ENCODE data around the gene CLNK. TPM values are rescaled to one million over a fixed set of nuclear protein-coding genes. Genes with fewer than 3 reads are reported as not detected.

Gene CLNK
- total and polyA plus RNA-seq, 2 experiments from 2014 or later = not detected

DNA sequence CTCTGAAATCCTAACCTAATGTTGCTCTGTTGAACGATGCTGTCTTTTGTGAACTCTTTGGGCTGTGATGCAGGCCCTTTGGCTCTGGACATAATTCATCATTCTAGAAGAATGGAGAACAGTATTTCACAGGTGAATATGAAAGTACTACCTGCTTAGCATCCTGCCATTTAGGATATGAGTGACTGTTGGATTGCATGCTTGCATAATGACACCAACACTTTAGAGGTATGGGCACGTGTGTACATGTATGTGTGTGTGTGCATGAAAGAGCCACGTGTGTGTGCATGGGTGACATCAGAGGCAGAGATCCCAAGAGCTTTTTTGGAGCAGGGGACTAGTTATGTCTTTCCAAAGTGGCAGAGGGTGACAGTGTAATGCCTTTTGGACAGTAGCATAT lies 157.1 kb downstream of the CLNK start:
- Histone ChIP-seq H3K36me3 (no peaks in the 10 kb centered on the region), H3K4me1 (ENCODE audit: low read depth) (no peaks in the 10 kb centered on the region), H3K27me3 (no peaks in the 10 kb centered on the region), H3K27ac (no peak overlapping the region), H3K9me3 (ENCODE audit: low read depth) (no peaks in the 10 kb centered on the region), H3K4me3 (no peak overlapping the region)
- TF ChIP-seq, protein P1, sequence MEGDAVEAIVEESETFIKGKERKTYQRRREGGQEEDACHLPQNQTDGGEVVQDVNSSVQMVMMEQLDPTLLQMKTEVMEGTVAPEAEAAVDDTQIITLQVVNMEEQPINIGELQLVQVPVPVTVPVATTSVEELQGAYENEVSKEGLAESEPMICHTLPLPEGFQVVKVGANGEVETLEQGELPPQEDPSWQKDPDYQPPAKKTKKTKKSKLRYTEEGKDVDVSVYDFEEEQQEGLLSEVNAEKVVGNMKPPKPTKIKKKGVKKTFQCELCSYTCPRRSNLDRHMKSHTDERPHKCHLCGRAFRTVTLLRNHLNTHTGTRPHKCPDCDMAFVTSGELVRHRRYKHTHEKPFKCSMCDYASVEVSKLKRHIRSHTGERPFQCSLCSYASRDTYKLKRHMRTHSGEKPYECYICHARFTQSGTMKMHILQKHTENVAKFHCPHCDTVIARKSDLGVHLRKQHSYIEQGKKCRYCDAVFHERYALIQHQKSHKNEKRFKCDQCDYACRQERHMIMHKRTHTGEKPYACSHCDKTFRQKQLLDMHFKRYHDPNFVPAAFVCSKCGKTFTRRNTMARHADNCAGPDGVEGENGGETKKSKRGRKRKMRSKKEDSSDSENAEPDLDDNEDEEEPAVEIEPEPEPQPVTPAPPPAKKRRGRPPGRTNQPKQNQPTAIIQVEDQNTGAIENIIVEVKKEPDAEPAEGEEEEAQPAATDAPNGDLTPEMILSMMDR (IDR thresholded peaks at IDR 0.05; ENCODE audit: low read depth, low read length) = no peak
- no peak for DNase-seq (ENCODE audit: low read depth in 1 of 2, low spot score in 1 of 2)

DNA sequence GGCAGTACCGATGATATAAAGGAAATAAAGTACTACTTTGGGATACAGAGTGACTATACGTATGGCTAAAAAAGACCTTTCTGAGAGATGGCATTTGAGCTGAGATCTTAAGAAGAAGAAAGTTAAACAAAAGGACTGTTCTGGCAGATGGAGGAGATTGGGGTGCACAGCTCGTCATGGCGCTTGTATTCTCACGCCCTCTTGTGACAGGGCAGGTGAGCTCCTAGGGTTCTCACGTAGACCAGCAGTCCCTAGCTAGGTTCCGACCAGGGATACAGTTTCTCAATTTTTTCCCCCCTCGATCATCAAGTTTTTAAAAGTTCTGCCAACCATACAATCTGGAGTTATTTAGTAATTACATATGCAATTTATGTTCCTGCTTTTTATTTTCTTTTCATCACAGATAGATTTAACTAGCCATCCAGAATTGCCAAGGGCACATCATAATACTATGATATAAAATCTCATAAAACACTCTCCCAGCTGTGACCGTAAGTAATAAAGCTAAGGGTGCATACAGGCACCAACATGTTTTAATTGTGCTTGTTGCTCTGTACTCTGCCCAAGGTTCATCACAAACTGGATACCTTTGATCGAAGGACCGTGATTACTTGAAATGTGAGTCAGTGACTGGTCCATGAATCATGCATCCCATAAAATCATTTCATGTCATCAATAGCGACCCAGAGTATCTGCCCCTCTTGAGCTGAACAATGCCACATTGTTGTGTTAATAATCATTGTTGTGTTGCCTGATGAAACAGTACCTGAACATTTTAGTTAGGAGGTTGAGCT lies 157.9 kb downstream of the CLNK start:
- H3K36me3 ChIP-seq = no peaks in the 10 kb centered on the region
- no peaks in the 10 kb centered on the region for H3K9me3 ChIP-seq (ENCODE audit: low read depth)
- TF ChIP-seq, protein P1 (IDR thresholded peaks at IDR 0.05; ENCODE audit: low read depth, low read length) = no peak
- H3K27me3 ChIP-seq = no peaks in the 10 kb centered on the region
- no peak overlapping the region for H3K27ac ChIP-seq
- no peak overlapping the region for H3K4me3 ChIP-seq
- no peaks in the 10 kb centered on the region for H3K4me1 ChIP-seq (ENCODE audit: low read depth)
- DNase-seq (ENCODE audit: low read depth in 1 of 2, low spot score in 1 of 2) = no peak

DNA sequence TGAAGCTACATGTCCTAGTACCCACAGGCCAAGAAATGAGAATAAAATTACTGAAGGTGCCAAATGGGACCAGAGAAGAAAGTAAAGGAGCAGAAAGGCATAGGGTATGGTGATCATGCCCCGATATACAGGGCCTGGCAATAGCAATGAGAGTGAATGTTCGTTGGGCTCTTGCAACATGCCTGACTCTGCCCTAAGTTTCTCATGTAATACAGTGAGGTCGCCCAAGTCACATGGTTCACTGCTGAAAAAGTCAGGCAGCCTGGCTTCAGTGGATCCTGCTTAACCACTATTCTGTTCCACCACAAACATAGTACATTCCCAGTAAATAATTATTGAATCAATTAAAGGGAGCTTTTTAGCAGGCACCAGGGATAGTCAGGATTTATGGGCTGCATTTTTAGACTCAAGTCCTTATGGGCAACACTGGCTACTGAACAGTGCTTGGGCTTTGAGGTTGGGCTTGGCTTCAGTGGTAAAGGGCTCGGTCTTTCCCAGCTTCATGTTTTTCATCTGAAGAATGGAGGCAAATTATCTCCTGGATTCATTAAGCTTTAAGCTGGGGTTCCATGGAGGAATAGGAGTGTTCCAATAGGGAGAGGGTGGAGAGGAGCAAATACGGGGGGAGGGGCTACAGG lies 160.3 kb downstream of the CLNK start:
- TF ChIP-seq, protein P1 (IDR thresholded peaks at IDR 0.05; ENCODE audit: low read depth, low read length) = no peak
- no peaks in the 10 kb centered on the region for H3K27me3 ChIP-seq
- peak in 1 of 2 donors; percentile 52 for DNase-seq (ENCODE audit: low read depth in 1 of 2, low spot score in 1 of 2)
- H3K4me3 ChIP-seq = no peak overlapping the region
- no peaks in the 10 kb centered on the region for H3K36me3 ChIP-seq
- no peaks in the 10 kb centered on the region for H3K4me1 ChIP-seq (ENCODE audit: low read depth)
- H3K9me3 ChIP-seq (ENCODE audit: low read depth) = no peaks in the 10 kb centered on the region
- no peak overlapping the region for H3K27ac ChIP-seq

DNA sequence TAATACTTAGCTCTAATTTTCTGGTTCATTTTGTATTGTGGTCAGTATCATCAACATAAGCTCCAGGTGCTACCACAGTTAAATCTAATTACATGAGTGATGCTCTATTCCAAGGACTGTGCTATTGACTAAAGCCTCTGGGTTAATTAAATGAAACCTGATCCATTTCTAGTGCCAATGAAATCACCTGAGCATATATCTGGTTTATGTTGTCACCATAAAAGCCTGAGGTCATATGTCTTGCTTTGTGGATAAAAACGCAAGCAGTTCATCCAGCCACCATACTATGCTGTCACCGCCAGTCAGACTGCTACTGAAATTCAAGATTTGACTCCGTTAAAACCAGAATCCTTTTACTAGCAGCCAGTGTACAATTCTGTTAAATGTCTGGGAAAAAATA lies 163.1 kb downstream of the CLNK start:
- DNase-seq (ENCODE audit: low read depth in 1 of 2, low spot score in 1 of 2) = no peak
- TF ChIP-seq, protein P1 (IDR thresholded peaks at IDR 0.05; ENCODE audit: low read depth, low read length) = no peak

DNA sequence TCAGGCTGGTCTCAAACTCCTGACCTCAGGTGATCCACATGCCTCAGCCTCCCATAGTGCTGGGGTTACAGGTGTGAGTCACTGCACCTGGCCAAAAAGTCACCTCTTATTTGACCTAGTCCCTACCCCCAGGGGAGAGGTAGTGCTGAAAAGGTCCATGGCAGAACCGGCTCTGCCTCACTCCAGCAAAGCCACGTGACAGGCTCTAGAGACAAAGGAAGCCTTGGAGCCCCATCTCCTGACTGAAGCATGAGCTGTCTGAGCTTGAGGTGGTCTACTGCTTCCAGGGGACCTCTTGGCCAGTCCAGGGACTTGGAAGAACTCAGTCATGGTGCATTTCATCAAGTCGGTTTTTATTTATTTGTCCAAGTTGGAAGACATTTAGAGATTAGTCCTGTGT lies 174.8 kb downstream of the CLNK start:
- TF ChIP-seq, protein P1 (IDR thresholded peaks at IDR 0.05; ENCODE audit: low read depth, low read length) = no peak
- Histone ChIP-seq H3K36me3 (no peaks in the 10 kb centered on the region), H3K27ac (no peak overlapping the region), H3K4me3 (no peak overlapping the region), H3K4me1 (ENCODE audit: low read depth) (no peaks in the 10 kb centered on the region), H3K27me3 (no peaks in the 10 kb centered on the region), H3K9me3 (ENCODE audit: low read depth) (no peaks in the 10 kb centered on the region)
- DNase-seq (ENCODE audit: low read depth in 1 of 2, low spot score in 1 of 2) = no peak

More for the DNA sequence above, 163.1 kb downstream of the CLNK start:
- Histone ChIP-seq H3K4me1 (ENCODE audit: low read depth) (no peaks in the 10 kb centered on the region), H3K27me3 (no peaks in the 10 kb centered on the region), H3K4me3 (no peak overlapping the region), H3K27ac (no peak overlapping the region), H3K36me3 (no peaks in the 10 kb centered on the region), H3K9me3 (ENCODE audit: low read depth) (no peaks in the 10 kb centered on the region)
